KMS-11 (cell line): Measurements from ENCODE around the gene FANCC.

Experiments
- H2AFZ ChIP-seq: fragments of 200-600 bp; sonication (generic); 2 replicates; pipeline ENCODE4 v1.6.1; 2016; ENCODE audit warnings: antibody characterized with exemption, mixed run types, low read depth
- H3K27ac ChIP-seq: fragments of 200-600 bp; sonication (generic); 2 replicates; pipeline ENCODE4 v1.6.1; 2016; ENCODE audit warnings: mild to moderate bottlenecking, mixed run types
- H3K27me3 ChIP-seq: fragments of 200-600 bp; sonication (generic); 2 replicates; pipeline ENCODE4 v1.6.1; 2017; ENCODE audit warnings: mild to moderate bottlenecking, low read depth, mixed run types, moderate library complexity; ENCODE audit not compliant: insufficient read depth
- H3K36me3 ChIP-seq: fragments of 200-600 bp; sonication (generic); 2 replicates; pipeline ENCODE4 v1.6.1; 2017; ENCODE audit warnings: mild to moderate bottlenecking, mixed run types; ENCODE audit not compliant: insufficient read depth
- H3K4me1 ChIP-seq: fragments of 200-600 bp; sonication (generic); 2 replicates; pipeline ENCODE4 v1.6.1; 2016; ENCODE audit warnings: mild to moderate bottlenecking, low read depth, mixed run types; ENCODE audit not compliant: poor library complexity, severe bottlenecking
- H3K4me2 ChIP-seq: fragments of 200-600 bp; sonication (generic); 2 replicates; pipeline ENCODE4 v1.7.0; 2016; ENCODE audit warnings: mild to moderate bottlenecking, mixed run types
- H3K4me3 ChIP-seq: fragments of 200-600 bp; sonication (generic); IDR thresholded peaks from 2 replicates; pipeline ENCODE4 v1.6.1; 2017; ENCODE audit warnings: low read depth, low read length, mixed read lengths; ENCODE audit not compliant: insufficient read depth
- H3K79me2 ChIP-seq: fragments of 200-600 bp; sonication (generic); 2 replicates; pipeline ENCODE4 v1.6.1; 2016; ENCODE audit warnings: low read depth, mixed run types; ENCODE audit not compliant: insufficient read depth
- H3K9ac ChIP-seq: fragments of 200-600 bp; sonication (generic); 2 replicates; pipeline ENCODE4 v1.6.1; 2016; ENCODE audit warnings: mild to moderate bottlenecking, mixed run types
- H4K20me1 ChIP-seq: fragments of 200-600 bp; sonication (generic); 2 replicates; pipeline ENCODE4 v1.6.1; 2016; ENCODE audit warnings: mild to moderate bottlenecking, mixed run types; ENCODE audit not compliant: insufficient read depth
- TF ChIP-seq, protein P1 (sequence below): fragments of 200-600 bp; sonication (generic); conservative IDR thresholded peaks from 2 replicates; pipeline ENCODE4 v1.6.1; 2017; ENCODE audit warnings: low read depth, mild to moderate bottlenecking, antibody characterized with exemption, low read length, moderate library complexity, mixed read lengths

Gene FANCC

DNA sequence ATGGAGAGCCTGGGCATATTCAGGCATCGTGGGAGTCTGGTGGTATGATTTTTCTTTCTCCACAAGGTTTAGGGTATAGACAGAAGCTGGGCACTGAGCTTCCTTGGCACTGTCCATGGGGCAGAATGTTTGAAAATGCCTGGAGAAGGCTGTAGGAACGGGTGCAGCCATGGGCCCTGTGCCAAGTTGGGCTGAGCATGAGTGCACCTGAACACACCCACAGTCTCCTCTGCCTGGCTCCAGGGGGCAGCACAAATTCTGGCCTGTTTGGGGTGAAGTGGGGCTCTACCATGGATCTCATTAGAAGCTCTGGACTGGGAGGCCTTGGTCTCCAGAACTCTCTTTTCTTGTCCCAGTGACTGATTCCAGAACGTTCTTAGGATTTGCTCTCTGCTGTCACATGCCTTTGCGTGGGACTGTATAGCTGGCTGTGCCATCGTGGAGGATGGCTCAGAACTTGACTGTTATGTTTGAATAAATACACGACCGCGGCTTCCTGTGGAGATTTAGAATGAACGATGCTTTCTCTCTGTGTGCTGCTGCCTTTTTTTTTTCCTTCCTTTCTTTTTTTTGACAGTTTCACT lies 229.8 kb downstream of the FANCC start:
- Histone ChIP-seq H3K9ac (no peak overlapping the region), H3K79me2 (no peaks in the 10 kb centered on the region), H3K27ac (no peak overlapping the region), H3K4me2 (no peak overlapping the region), H3K27me3 (no peaks in the 10 kb centered on the region), H3K4me1 (peaks cover 5% of the 10 kb centered on the region), H4K20me1 (no peaks in the 10 kb centered on the region), H3K36me3 (no peaks in the 10 kb centered on the region), H2AFZ (no peak overlapping the region), H3K4me3 (no peak overlapping the region)
- TF ChIP-seq, protein P1, sequence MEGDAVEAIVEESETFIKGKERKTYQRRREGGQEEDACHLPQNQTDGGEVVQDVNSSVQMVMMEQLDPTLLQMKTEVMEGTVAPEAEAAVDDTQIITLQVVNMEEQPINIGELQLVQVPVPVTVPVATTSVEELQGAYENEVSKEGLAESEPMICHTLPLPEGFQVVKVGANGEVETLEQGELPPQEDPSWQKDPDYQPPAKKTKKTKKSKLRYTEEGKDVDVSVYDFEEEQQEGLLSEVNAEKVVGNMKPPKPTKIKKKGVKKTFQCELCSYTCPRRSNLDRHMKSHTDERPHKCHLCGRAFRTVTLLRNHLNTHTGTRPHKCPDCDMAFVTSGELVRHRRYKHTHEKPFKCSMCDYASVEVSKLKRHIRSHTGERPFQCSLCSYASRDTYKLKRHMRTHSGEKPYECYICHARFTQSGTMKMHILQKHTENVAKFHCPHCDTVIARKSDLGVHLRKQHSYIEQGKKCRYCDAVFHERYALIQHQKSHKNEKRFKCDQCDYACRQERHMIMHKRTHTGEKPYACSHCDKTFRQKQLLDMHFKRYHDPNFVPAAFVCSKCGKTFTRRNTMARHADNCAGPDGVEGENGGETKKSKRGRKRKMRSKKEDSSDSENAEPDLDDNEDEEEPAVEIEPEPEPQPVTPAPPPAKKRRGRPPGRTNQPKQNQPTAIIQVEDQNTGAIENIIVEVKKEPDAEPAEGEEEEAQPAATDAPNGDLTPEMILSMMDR = no peak

DNA sequence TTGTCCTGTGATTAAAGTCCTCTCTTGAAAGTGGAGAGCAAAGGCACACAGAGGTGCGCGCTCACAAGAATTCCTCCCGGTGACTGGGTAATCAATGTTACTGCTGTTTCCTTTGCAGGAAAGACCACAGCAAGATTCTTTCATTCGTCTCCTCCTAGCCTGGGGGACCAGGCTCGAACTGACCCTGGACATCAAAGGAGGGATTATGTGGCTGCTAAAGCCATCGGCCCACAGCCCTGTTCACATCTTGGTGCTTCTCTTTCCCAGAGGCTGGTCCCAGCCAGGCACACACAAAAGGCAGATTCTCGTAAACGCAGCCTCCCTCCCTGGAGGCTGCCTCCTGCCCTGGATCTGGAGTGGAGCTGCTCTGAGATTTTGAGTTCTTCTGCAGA lies 230.9 kb downstream of the FANCC start:
- Histone ChIP-seq H4K20me1 (no peaks in the 10 kb centered on the region), H3K27ac (no peak overlapping the region), H2AFZ (no peak overlapping the region), H3K9ac (no peak overlapping the region), H3K36me3 (no peaks in the 10 kb centered on the region), H3K4me1 (no peaks in the 10 kb centered on the region), H3K79me2 (no peaks in the 10 kb centered on the region), H3K27me3 (no peaks in the 10 kb centered on the region), H3K4me2 (no peak overlapping the region), H3K4me3 (no peak overlapping the region)
- TF ChIP-seq, protein P1 = no peak

DNA sequence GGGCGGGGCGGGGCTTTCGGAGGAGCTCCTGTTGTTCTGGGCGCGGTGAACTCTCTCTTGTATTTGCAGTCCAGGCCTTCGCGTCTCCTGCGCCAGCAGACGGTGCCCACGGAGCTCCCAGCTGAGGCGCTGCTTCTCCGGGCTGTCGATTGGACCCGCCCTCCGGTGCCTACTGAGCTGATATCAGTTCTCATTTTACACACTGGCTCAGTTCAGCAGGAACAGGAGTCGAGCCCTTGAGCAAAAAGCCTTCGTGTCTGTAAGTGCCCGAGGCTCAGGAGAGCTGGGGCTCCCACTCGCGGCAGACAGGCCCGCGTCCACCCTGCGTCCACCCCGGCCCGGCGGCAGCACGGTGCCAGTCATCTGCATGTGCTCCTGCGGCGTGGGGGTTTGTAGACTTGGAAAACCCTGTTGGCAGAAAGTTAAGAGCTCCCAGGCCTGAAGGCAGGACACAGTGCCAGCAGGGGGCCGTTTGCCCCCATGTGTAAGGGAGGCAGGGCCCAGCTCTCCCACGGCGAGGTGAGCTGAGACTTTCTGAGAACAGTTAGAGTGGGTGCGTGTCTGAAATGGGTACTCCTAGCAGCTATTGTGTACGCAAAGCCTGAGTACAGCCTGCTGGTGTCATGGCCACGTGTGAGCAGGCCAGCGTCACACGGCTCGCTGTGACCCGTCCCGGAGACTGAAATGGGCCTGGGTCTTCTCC lies 231.5 kb downstream of the FANCC start:
- Histone ChIP-seq H3K4me1 (no peaks in the 10 kb centered on the region), H3K9ac (no peak overlapping the region), H3K4me2 (no peak overlapping the region), H4K20me1 (no peaks in the 10 kb centered on the region), H3K27ac (no peak overlapping the region), H3K36me3 (no peaks in the 10 kb centered on the region), H2AFZ (no peak overlapping the region), H3K79me2 (no peaks in the 10 kb centered on the region), H3K27me3 (no peaks in the 10 kb centered on the region), H3K4me3 (no peak overlapping the region)
- TF ChIP-seq, protein P1 = no peak

DNA sequence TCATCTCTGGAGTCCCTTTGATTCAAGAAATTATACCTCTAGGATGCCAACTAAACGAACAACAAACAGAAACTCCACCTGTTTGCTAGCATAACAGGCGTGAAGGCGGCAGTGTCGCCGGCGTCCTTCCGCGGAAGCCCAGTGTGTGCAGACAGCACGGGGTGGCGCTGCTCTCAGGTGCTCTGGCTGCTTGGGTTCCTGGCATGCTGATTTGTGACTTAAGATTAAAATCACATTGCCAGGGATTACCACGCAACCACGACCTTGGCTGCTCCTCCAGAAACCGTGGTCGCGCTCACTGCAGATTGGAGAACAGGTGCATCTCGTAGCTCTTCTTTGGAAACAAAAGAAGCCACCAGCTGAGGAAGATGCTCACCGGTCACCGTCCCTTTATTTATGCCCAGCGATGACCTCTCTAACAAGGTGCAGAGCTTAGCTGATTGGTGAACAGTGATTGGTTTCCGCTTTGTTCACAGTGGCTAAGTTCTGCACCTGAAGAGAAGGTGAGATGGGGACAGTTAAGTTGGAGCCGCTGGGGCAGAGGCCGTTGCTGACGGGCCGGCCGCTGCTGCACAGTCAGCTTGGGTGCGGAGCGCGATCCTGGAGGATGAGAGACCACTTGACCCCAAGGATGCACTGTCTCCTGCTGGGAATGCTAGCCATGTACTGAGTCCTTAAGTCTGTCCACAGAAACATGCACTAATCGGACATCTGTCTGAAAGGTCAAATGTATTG lies 232.3 kb downstream of the FANCC start:
- Histone ChIP-seq H3K27ac (no peak overlapping the region), H4K20me1 (no peaks in the 10 kb centered on the region), H3K36me3 (no peaks in the 10 kb centered on the region), H3K27me3 (no peaks in the 10 kb centered on the region), H2AFZ (no peak overlapping the region), H3K79me2 (no peaks in the 10 kb centered on the region), H3K4me1 (no peaks in the 10 kb centered on the region), H3K4me2 (no peak overlapping the region), H3K9ac (no peak overlapping the region), H3K4me3 (no peak overlapping the region)
- TF ChIP-seq, protein P1 = no peak
